HG02571 (cell line): ENCODE results near the gene NBPF11.
"Not testable (repeated sequence)": the region's sequence is repeated elsewhere in the genome, so short reads cannot be mapped to it uniquely, and the experiment has no call there.

Experiments used
- ATAC-seq: cut with Tn5 transposase; IDR thresholded peaks from one replicate; pipeline ENCODE4 v1.9.1; 2021; ENCODE audit warnings: mild to moderate bottlenecking, moderate library complexity; ENCODE audit not compliant: unreplicated experiment

NBPF11 gene

DNA sequence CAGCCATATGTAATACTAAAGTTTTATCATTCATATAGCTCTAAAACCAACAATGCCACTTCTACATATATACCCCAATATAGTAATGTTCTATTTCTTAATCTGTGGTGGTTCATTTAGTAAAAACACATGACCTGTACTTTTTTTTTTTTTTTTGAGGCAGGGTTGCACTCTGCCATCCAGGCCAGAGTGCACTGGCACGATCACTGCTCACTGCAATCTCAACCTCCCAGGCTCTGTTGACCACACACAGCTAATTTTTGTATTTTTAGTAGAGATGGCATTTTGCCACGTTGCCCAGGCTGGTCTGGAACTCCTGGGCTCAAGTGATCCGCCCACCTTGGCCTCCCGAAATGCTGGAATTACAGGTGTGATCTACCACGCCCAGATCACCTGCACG lies 2.1 kb downstream of the NBPF11 start:
- ATAC-seq, result not testable (repeated sequence)

DNA sequence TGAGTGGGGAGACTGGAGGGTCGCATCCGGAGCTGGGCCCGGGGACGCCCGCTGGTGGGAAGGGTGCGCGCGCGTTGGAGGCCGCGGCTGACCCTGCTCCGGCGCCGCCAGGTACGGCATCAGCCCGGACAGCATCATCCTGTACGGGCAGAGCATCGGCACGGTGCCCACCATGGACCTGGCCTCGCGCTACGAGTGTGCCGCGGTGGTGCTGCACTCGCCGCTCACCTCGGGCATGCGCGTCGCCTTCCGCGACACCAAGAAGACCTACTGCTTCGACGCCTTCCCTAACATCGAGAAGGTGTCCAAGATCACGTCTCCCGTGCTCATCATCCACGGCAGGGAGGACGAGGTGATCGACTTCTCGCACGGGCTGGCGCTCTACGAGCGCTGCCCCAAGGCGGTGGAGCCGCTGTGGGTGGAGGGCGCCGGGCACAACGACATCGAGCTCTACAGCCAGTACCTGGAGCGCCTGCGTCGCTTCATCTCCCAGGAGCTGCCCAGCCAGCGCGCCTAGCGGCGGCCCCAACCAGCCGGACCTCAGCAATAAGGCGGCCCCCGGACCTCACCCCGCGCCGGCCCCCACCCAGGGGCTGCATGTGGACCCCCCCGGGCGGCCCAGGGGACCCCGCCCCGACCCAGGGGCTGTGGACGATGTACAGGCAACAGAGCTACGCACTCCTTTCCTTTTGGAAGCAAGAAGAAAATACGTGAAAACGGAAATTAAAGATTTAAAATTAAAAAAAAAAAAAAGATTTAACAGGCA lies 2.8 kb downstream of the NBPF11 start:
- not testable (repeated sequence) for ATAC-seq

DNA sequence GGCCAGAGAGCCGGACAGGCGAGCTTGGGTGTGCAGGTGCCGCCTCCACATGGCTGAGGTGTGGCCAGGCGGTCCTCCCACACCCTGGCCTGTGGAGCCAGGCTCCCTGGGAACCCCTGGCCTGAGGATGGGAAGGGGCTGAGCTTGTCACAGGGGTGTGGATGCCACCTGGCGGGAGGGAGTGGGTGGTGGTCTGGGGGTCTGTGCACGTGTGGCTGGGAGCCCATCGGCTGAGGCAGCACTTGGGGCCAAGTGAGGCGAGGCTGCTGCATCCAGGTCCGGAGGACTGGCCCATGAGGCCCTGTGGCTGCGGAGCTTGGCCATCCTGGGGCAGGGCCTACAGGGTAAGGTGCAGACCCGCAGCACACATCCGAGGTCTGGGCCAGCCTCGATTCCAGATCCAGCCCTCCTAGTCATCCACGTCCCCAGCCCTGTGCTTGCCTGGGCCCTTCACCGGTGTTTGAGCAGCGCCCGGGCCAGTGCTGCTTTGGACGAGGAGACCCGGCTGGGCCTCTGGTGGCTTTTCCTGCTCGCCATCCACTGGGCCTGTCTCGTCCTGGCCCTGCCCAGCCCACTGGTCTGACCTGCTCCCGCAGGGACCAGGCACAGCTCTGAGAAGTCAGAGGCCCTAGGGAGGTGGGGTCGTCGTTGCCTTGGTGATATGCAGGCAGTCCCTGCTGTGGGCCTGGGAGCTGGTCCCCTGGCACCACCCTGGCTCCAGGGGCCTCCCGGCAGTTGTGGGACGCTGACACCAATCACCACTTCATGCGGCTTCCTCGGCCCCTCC lies 4.8 kb downstream of the NBPF11 start:
- not testable (repeated sequence) for ATAC-seq

DNA sequence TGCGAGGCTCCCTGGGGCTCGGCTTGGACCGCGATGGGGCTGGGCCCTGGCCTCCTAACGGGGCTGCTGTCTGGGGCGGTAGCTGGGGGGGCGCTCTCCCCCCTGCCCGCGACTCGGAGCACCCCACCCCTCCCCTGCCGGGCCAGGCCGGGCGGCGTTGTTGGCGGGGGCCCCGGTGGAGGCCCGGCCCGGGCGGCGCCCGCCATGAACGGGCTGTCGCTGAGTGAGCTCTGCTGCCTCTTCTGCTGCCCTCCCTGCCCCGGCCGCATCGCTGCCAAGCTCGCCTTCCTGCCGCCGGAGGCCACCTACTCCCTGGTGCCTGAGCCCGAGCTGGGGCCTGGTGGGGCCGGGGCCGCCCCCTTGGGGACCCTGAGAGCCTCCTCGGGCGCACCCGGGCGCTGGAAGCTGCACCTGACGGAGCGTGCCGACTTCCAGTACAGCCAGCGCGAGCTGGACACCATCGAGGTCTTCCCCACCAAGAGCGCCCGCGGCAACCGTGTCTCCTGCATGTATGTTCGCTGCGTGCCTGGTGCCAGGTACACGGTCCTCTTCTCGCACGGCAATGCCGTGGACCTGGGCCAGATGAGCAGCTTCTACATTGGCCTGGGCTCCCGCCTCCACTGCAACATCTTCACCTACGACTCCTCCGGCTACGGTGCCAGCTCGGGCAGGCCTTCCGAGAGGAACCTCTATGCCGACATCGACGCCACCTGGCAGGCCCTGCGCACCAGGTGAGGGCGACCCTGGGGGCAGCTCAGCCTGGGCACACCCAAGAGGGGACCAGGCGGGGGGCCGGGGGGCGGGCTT lies 5.7 kb downstream of the NBPF11 start:
- ATAC-seq, result not testable (repeated sequence)

DNA sequence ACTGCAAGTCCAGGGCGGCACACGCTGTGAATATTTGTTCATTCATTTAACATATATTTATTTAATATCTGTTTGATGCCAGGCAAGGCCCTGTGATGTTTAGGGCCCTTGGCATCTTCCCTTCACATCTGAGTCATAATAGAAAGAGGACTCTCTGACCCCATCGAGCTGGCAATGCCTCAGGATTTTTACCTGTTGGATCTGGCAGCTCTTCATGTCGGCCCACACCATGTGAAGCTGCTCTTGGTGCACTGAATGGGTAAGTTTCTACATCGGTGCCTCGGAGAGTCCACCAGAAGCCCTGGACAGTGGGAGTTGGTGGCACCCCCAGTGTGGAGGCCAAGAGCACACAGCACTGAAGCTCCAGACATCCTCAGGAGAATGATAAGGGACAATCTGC lies 8.9 kb downstream of the NBPF11 start:
- not testable (repeated sequence) for ATAC-seq

DNA sequence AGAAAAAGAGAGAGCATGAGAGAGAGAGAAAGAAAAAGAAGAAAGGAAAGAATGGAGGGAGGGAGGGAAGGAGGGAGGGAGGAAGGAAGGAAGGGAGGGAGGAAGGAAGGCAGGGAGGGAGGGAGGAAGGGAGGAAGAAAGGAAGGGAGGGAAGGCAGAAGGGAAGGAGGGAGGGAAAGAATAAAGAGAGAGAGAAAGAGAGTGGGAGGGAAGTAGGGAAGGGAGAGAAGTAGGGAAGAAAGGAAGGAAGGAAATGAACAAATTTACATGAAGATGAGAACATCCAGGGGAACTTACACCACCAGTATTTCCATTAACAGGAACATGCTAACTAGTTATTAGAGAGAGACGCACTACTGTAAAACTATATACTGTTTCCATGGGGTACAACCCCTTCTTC lies 10.1 kb downstream of the NBPF11 start:
- not testable (repeated sequence) for ATAC-seq

DNA sequence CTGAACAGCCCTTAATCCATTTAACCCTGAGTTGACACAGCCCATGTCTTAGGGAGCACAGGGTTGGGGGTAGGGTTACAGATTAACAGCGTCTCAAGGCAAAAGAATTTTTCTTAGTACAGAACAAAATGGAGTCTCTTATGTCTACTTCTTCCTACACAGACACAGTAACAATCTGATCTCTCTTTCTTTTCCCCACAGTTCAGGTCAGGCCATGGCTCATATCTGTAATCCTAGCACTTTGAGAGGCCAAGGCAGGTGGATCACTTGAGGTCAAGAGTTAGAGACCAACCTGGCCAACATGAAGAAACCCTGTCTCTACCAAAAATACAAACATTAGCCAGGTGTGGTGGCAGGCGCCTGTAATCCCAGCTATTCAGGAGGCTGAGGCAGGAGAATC lies 13.5 kb downstream of the NBPF11 start:
- not testable (repeated sequence) for ATAC-seq

DNA sequence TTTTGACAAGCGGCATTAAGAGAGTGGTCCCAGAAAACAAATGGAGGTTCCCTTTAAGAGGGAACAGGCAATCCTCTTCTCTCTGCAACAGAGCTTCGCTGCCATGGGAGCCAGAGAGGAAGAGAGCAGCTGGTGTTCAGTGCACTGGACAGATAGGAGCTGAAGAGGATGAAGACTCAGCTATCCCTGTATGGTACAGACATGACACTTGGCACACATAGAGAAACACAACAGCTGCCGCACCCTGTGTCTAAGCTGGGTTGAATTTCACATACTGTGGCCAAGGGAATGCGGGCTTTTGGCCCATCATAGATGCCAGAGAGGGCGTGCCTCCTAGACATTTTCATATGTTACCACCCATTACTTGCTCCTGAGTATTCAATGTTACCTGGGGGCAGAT lies 29.7 kb downstream of the NBPF11 start:
- not testable (repeated sequence) for ATAC-seq

DNA sequence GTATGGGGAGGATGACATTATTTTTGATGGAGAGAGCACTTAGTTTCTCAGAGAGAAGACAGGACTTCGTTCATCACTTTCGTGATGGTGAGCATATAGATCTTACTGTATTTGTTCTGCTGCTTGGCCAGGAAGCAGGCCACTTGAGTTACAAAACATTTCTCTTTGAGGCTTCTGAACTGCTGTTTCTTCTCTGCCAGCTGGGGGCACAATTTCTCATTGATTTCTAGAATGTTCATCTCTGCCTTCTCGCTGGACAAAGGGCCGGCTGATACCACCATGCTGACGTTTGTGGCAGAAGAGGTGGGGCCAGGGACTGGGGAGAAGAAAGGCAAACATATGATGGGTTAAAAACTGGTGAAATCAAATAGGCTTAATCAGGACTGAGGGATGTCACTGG lies 31.7 kb downstream of the NBPF11 start:
- ATAC-seq, result not testable (repeated sequence)

DNA sequence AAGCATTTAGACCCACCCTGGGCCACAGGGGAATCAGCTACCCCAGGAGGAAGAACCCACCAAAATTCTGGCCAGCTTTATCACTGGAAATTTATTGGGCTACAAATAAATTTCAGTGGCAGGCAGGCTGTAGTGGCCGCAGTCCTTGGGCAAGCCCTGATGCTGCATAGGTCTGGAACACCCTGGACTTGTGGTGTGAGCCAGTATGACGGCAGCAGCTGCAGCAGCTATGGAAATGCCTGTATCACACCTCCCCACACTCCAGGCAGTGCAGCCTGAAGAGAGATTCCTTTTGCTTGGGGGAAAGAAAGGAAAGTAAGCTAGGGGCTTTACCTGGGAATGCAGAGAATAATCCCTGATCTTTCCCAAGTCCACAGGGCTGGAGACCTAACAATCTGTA lies 56.3 kb downstream of the NBPF11 start:
- not testable (repeated sequence) for ATAC-seq

DNA sequence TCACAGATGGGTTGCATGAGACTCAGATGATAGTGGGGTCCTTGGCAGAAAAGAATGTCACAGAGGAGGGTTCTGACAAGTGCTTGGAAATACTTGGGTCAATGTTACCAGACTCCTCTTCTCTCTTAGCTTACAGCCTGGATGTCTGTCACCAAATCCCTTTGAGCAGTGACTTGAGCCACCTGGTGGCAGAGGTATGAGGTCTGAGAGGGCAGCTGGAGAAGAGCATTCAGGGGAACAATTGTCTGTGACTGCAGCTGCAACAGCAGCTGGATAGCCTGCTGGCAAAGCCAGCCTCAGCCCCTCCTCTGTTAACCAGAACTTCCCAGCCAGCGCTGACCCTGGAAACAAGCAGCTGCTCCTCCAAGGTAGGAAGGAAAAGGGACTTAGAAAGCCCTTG lies 65.9 kb downstream of the NBPF11 start:
- not testable (repeated sequence) for ATAC-seq

DNA sequence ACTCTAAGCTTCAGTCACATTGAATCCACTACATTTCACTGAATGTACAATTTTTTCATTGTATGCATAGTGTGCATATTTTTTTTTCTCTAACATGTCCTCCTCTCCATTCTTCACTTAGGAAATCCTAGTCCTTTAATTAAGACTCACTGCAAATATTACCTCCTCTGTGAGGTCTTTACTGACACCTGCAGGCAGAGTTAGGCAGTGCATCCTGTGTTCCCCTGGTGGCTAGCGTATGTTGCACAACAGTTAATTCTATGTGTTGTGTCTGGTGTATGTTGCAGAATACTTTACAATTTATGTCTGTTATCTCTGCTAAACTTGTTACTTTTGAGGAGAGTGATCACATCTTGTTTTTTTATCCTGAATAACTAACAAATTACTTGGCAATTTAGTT lies 70.9 kb downstream of the NBPF11 start:
- ATAC-seq, result not testable (repeated sequence)

DNA sequence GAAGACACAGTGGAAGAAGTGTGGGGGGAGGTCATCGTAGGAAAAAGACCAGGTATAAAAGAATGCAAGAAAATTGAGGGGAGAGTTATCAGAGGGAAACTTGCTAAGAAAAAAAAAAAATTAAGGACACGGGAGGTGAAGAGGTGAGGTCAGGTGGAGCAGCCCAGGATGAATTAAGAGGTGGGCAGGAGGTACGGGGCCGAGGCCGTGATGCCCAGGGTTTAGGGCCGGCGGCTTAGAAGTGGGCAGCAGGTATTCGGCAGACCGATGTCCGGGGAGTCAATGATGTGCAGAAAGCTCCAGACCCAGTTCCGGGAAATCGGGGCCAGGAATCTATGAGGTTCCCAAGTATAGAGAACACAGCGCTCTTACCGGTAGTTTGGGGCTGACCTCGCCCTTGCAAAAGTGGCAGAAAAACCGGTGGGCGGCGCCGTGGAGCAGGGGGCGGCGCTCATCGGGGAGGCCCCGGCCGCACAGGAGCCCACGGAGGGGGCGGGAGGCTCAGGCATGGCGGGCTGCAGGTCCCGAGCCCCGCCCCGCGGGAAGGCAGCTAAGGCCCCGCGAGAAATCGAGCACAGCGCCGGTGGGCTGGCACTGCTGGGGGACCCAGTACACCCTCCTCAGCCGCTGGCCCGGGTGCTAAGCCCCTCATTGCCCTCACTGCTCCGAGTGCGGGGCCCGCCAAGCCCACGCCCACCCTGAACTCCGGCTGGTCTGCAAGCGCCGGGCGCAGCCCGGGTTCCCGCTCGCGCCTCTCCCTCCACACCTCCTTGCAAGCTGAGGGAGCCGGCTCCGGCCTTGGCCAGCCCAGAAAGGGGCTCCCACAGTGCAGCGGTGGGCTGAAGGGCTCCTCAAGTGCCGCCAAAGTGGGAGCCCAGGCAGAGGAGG lies 73.2 kb downstream of the NBPF11 start:
- ATAC-seq, result not testable (repeated sequence)

DNA sequence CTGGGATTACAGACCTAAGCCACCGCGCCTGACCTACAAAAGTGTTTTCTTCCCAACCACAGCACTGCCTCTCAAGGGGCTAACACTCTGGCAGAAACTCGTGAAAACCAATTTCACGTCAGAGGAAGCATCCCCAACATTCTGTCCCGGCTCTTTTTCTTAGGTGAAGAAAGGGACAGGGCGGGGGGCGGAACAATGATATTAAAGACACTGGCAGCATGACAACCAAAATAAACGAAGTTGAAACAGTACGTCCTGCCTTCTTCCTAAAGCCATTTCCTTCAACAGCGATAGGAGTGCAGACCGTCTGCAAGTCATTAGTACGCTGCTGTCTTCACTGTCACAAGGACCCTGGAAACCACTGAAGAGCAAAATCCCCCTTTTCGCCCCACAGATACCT lies 74.0 kb downstream of the NBPF11 start:
- not testable (repeated sequence) for ATAC-seq

DNA sequence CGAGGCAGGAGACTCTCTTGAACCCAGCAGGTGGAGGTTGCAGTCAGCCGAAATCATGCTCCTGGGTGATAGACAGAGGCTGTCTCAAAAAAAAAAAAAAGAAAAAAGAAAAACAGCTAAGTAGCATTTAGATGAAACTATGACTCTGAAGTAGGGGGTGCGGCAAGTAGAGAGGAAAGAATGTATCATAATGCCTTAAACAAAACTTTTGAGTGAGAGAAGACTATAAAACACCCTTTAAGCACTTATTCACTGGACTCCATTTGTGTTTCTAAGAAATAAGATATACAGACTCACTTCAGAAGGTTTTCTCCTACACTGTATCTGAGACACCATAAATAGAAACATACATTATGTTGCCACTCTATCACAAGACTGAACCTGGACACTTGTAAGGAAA lies 74.6 kb downstream of the NBPF11 start:
- ATAC-seq, result not testable (repeated sequence)

DNA sequence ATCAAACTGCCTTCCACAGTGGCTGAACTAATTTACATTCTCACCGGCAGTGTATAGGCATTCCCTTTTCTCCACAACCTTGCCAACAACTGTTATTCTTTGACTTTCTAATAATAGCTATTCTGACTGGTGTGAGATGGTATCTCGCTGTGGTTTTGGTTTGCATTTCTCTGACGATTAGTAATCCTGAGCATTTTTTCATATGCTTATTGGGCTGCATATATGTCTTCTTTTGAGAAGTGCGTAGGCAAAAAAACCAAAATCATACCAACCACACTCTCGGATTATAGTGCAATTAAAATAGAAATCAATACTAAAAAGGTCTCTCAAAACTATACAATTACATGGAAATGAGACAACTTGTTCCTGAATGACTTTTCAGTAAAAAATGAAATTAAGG lies 78.7 kb downstream of the NBPF11 start:
- ATAC-seq, result not testable (repeated sequence)

DNA sequence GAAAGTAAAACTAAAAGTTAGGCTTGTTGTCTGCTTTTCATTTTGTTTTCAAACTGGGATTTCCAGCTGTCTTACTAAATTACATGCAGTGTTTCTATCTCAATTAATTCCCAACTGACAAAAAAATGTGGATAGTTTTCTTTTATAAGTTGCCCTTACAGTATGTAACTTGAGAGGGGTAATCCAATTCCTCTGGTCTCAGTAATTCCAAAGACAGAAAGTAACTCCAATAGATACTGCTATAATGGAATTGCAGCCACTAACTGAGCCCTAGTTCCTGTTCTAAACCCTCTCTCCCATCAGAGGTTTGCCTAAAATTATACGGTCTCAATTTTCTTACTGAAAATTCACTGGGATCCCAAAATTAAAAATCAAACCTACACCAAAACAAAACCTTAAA lies 83.5 kb downstream of the NBPF11 start:
- not testable (repeated sequence) for ATAC-seq

DNA sequence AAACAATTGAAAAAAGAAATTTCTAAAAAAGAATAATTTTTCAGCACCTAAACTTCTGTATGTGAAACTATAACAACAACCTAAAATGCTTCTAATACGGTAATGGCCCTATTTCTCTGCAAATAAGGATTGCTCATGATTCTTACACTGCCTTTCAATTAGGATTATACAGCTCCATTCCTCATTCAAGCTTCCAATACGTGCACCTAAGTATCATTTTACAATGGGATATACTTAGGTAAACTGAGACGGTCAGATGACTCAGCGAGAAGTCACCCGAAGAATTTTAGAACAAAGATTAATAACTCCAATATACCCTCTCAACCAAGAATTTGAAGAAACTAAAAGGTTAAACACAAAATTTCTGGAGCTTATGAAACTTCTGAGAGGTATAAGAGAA lies 83.9 kb downstream of the NBPF11 start:
- not testable (repeated sequence) for ATAC-seq

DNA sequence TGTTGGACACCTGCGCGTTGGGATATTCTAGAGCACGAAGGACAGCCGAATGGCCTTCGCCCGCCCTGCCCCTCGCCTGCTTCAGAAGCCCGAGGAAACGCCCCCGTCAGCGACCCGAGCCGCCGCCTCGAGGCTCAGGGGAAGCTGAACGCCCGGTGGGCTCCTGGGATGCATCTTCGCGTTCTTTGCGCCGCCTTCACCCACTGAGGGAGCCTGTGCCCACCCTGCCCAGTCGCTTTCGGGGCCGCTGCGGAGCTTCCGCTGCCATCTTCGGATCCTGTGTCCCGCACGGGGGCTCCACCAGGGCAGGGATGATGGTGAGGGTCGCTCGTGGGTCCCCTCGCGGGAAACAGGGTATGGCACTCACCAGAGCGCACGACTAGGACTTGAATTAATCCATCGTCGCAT lies 91.8 kb downstream of the NBPF11 start:
- ATAC-seq, result not testable (repeated sequence)

DNA sequence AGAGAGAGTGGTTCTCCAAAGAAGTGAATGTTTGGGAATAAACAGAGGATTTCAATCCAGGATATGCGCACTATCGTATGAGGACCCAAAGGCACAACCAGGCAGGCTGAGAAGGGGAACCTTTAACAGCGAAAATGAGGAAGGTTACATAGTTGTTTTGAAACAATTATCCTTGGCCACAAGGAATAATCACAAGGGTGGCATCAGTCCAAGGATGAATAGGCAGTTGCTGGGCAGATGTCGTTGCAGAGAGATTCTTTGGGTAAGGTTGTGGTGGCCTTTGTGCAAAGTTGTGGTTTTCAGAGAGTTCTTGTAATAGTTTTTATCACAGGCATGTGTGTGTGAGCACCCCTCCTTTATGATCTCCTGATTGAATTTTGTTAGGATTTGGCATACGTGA lies 94.7 kb downstream of the NBPF11 start:
- not testable (repeated sequence) for ATAC-seq
